ENCODE measurements around the gene TBC1D8.

TBC1D8 gene

DNA sequence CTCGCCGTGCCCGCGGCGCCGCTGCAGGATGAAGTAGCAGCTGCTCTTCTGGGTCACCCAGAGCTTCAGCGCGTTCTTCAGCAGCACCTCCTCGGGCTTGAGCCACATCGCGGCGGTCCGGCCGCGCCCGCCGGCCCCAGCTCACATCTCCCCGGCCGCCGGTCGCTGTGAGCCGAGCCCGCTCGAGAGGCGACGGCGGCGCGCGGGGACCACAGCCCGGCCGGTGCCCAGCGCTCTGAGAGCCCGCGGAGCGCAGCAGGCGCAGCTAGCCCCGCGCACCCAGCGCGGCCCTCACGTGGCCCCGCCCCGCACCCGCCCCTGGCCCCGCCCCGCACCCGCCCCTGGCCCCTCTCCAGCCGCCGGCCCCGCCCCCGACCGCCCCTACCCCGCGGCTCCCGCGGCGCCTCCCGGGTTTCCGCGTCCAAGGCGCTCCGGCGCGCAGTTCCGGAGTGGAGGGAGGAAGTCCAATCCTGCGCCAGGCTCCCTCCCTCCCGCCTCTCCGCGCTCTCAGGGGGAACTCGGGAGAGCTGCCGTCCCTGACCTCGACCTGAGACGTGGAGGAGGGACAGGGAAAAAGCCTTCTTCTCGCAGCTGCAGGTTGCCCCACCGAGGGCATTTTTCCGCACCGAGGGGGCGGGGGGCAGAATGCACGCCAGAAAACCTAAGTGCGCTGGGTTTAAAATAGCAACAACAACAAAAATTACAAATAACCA, at the start of gene TBC1D8:
Gene TBC1D8, minus strand, starts transcription at position 237 of the 713 bp plus-strand sequence. Its CDS starts 129 bp downstream, at position 108.
- CTCF ChIA-PET = interaction anchor here (0.8 to 6.2 kb wide), 12 partner anchors 9 to 545 kb away, joined by 3 to 60 read pairs (median 4); no protein-coding TSS in a partner anchor
- DNase-seq (ENCODE audit: extremely low spot score) = peak; percentile 91
- TF ChIP-seq, protein P1, sequence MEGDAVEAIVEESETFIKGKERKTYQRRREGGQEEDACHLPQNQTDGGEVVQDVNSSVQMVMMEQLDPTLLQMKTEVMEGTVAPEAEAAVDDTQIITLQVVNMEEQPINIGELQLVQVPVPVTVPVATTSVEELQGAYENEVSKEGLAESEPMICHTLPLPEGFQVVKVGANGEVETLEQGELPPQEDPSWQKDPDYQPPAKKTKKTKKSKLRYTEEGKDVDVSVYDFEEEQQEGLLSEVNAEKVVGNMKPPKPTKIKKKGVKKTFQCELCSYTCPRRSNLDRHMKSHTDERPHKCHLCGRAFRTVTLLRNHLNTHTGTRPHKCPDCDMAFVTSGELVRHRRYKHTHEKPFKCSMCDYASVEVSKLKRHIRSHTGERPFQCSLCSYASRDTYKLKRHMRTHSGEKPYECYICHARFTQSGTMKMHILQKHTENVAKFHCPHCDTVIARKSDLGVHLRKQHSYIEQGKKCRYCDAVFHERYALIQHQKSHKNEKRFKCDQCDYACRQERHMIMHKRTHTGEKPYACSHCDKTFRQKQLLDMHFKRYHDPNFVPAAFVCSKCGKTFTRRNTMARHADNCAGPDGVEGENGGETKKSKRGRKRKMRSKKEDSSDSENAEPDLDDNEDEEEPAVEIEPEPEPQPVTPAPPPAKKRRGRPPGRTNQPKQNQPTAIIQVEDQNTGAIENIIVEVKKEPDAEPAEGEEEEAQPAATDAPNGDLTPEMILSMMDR (IDR thresholded peaks at IDR 0.05; ENCODE audit: control extremely low read depth, extremely low read depth, low read depth, missing control alignments) = no peak
- POLR2A ChIA-PET = interaction anchor here (1.2 kb wide), 1 partner anchor 149 kb away, joined by 5 read pairs; the partner anchor contains the start of gene RPL31

DNA sequence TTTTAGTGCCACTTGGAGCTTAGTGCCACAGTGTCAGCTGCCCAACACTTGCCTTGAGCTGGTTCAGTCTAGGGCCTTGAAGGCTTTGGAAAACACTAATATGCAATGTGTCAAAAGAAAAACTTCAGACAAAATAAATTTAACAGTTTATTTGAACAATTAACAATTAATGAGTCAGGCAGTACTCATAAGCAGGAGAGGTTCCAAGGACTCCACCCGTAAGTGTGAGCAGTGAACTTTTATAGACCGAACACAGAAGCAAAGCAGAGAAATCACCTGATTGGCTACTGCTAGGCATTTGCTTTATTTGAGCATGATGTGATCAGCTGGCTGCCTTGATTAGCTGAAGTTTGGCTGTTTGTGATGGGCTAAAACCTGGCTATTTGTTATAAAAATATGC, 49.5 kb upstream of the TBC1D8 start:
- no peak for DNase-seq (ENCODE audit: extremely low spot score)
- ChIA-PET CTCF (interaction anchor here (0.6 kb wide), 1 partner anchor 40 kb away, joined by 3 read pairs; no protein-coding TSS in a partner anchor), POLR2A (no interaction called here)
- TF ChIP-seq, protein P1 (IDR thresholded peaks at IDR 0.05; ENCODE audit: control extremely low read depth, extremely low read depth, low read depth, missing control alignments) = no peak

DNA sequence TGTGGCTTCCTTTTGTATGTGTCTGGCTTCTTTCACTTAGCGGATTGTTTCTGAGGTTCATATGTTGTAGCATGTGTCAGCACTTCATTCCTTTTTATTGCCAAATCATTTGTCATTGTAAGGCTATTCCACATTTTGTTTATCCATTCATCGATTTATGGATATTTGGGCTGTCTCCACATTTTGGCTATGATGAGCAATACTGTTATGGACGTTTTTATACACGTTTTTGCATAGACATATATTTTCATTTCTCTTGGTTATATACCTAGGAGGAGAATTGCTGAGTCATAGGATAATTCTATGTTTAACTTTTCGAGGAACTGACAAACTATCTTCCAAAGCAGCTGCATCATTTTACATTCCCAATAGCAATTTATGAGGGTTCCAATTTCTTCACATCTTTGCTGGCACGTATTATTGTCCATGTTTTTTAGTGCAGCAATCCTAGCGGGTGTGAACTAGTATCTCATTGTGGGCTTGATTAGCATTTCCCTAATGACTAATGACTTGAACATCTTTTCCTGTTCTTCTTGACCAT, 48.1 kb upstream of the TBC1D8 start:
- DNase-seq (ENCODE audit: extremely low spot score) = no peak
- POLR2A ChIA-PET = no interaction called here
- TF ChIP-seq, protein P1 (IDR thresholded peaks at IDR 0.05; ENCODE audit: control extremely low read depth, extremely low read depth, low read depth, missing control alignments) = no peak
- CTCF ChIA-PET = no interaction called here

DNA sequence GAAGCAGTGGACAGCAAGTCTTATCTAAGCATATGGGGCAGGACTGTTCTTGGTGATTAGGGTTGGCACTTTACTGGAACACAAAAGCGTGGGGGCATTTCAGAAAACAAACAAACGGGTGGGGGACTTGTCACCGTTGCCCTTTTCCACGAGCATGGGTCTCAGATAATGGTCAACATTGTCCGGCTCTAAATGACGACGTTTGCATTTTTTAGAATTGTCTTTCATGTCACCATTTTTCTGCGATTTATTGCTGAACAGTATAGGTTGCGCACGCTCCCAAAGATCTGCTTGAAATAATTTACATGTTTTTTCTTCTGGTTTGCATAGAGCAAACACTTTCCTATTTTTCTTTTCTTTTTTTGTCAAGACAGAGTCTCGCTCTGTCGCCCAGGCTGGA, 46.6 kb upstream of the TBC1D8 start:
- ChIA-PET POLR2A (no interaction called here), CTCF (interaction anchor here (3.7 kb wide), 1 partner anchor 7 kb away, joined by 26 read pairs; no protein-coding TSS in a partner anchor)
- no peak for DNase-seq (ENCODE audit: extremely low spot score)
- TF ChIP-seq, protein P1 (IDR thresholded peaks at IDR 0.05; ENCODE audit: control extremely low read depth, extremely low read depth, low read depth, missing control alignments) = no peak

DNA sequence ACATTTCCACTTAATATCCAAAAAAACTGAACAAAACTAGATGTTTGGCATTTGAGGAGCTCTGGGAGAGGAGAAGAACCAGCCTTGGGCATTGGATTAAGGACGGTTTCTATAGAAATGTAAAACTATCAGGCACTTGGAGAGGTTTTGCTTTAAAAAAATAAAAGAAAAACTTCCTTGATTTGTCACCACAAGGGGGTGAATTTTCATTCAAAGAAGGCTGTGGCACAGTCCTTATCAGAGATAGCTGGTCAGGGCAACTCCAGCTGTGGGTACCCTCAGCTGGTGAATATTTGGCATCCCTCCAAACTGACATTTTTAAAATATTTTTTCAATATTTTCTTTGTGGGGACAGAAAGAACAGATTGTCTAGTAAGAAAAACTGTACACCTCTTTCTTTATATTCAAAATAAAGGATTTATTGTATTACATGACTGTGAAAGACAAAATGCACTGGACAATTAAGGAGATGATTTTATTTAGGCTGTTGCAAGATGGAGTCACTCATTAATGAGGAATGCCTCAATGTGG, 46.1 kb upstream of the TBC1D8 start:
- POLR2A ChIA-PET = no interaction called here
- no peak for DNase-seq (ENCODE audit: extremely low spot score)
- TF ChIP-seq, protein P1 (IDR thresholded peaks at IDR 0.05; ENCODE audit: control extremely low read depth, extremely low read depth, low read depth, missing control alignments) = no peak
- CTCF ChIA-PET = interaction anchor here (3.7 kb wide), 1 partner anchor 8 kb away, joined by 26 read pairs; no protein-coding TSS in a partner anchor

DNA sequence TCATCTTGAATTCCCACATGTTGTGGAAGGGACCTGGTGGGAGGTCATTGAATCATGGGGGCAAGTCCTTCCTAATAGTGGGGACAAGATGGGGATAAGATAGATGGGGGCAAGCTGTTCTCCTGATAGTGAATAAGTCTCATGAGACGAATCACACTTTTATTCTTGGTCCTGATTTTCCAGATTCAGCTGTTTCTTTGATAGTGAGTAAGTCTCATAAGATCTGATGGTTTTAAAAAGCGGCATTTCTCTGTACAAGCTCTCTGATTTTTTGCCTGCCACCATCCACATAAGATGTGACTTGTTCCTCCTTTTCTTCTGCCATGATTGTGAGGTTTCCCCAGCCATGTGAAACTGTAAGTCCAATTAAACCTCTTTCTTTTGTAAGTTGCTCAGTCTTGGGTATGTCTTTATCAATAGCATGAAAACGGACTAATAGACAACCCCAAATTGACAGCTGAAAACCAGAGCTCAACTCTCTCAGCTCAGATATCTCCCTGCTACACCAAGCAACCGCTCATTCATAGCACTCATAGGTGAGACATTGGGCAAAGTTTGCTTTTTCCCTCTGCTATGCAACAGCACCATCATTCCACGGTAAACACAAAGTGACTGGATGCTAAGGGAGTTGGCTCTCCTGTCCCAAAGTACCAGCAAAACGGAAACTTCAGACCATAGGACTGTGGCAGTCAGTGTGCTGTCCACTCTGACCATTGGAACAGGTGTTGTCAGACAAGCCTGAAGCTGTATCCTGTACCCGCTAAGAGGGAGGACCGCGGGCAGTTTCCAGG, 44.9 kb upstream of the TBC1D8 start:
- CTCF ChIA-PET = interaction anchor here (0.7 to 3.7 kb wide), 4 partner anchors 9 to 62 kb away, joined by 3 to 26 read pairs (median 4); no protein-coding TSS in a partner anchor
- no peak for DNase-seq (ENCODE audit: extremely low spot score)
- TF ChIP-seq, protein P1 (IDR thresholded peaks at IDR 0.05; ENCODE audit: control extremely low read depth, extremely low read depth, low read depth, missing control alignments) = no peak
- POLR2A ChIA-PET = no interaction called here

Data from GM10248 (cell line).